ENCODE measurements around the gene ARL5C.
"Not testable (repeated sequence)": the region's sequence is repeated elsewhere in the genome, so short reads cannot be mapped to it uniquely, and the experiment has no call there.

ARL5C gene

DNA sequence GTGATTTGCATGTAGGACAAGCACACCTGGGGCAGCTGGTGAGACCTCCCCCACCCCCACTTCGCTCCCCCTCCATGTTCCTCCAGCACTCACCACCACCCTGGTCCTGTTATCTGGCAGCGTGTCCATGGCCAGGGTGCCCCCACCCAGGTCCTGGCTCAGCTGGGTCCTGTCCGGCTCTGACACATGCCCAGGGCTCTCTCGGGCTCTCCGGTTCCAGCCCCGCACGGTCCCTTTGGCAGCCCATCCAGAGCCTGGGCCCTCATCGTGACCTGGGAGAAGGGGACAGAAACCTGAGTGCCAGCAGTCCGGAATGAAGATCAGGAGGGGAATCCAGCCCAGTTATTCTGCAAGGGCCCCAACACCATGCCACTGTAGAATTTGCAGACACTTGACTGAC is 26.4 kb downstream of the ARL5C start:
- no peak for DNase-seq

DNA sequence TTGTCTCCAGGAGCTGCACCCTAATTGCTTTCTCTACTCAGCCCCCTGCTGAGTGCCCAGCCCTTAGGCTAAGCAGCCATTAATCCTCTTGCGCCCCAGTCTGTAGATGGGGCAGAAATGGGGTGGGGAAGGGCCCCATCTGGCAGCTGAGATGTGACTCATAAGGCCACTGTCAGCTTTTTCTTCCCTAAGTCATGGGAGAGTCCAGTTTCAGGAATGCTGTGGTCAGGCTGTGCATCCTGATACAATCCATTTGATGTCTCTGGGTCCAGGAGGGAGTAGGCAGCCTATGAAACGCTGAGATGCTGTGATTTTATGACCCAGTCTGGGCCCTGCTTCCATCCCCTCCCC is 26.8 kb downstream of the ARL5C start:
- DNase-seq, result no peak

DNA sequence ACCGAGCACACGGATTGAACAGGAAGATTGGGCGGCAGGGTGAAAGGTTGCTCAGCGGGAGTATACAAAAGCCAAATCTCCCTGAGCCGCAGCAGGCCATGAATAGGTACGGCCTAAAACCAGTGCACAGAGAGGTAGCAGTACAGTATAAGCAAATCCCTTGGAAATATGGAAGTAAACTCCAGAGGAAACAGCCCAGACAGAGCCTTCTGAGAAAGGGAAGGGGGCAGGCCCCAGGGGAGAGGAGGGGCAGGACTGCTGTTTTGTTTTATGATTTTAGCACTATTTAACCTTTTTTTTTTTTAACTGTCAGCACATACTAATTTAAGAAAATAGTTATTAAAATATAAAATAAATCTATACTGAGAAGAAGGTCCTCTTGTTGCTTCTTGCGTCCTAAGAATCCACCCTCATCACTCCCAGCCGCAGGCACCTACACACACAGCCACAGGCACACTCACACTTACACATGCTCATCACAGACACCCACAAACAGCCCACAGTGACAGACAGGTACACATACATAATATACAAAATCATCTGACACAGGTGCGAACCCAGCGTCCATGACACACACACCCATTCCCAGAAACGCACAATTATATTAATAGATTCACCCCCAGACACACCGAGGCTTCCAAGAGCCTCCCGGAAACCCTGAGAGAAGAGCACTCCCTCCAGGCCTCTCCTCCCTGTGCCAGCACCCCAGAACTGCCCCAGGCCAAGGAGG is 27.4 kb downstream of the ARL5C start:
- DNase-seq, result no peak

DNA sequence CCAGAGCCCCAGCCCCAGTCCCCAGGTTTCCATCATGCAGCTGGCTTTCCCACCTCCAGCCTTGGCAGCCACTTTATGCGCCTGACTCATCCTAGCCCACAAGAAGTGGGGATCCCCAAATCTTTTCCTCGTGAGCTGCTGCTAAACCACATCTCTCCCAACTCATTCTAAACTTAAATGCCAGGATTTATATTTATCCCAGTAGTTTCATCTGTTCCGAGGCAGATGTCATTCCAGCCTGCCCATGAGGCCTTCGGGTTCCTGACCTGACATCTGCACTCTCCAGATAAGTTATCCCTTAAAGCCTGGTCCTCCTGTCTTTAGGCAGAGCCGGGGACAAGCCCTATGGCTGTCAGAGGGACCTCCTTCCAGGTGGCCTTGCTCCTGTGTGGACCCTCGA is 31.1 kb downstream of the ARL5C start:
- no peak for DNase-seq

DNA sequence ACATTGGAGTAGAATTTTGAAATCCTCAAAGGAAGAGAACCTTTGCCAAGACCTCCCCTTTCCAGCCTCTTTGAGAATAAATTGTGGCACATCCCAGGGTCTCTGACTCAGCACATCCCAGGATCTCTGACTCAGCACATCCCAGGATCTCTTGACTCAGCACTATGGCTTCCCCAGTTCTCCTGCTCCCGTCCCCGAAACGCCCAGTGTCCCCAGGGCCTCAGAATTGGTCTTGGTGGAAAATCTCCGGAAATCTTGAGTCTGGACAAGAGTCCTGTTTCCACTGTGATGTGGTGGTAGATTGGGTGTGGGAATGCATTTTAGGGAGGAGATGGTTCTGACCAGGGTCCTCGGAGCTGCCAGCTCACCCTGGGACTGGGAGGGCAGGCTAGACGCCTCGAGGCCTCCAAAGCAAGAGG is 33.8 kb downstream of the ARL5C start:
- DNase-seq, result no peak

DNA sequence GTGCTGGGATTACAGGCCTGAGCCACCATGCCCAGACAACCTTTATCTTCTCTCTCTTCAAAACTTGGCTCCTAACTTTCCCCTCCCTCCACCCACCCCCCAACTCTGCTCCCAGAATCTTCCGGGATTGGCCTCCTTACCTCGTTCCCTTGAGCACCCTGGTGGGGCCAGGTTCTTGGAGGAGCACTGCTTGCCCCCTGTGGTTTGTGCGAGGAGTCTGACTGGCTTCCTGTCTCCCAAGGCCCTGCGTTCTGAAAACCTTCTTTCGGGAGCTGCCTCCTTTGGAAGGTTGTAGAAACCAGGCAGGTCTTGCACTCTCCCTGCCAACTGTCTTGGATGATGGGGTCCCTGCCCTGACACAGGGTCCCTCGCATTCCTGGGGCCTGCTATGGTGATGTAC is 34.3 kb downstream of the ARL5C start:
- DNase-seq, result no peak

DNA sequence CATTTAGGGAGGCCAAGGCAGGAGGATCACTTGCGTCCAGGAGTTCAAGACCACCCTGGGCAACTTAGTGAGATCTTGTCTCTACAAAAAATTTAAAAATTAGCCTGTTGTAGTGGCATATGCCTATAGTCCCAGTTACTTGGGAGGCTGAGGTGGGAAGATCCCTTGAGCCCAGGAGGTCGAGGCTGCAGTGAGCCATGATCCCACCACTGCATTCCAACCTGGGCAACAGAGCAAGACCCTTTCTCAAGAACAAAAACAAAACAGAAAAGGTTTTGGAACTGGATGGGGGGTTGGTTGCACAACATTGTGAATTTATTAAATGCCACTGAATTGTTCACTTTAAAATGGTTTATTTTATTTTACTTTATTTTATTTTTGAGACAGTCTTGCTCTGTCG is 35.8 kb downstream of the ARL5C start:
- DNase-seq, result no peak

DNA sequence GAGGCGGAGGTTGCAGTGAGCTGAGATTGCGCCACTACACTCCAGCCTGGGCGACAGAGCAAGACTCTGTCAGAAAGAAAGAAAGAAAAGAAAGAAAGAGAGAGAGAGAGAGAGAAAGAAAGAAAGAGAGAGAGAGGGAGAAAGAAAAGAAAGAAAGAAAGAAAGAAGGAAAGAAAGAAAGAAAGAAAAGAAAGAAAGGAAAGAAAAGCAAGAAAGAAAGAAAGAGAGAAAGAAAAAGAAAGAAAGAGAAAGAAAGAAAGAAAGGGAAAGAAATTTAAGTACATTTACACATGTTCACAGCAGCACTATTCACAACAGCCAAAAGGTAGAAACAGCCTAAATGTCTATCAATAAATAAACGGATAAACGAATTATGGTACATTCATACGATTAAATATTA is 36.4 kb downstream of the ARL5C start:
- DNase-seq, result not testable (repeated sequence)

DNA sequence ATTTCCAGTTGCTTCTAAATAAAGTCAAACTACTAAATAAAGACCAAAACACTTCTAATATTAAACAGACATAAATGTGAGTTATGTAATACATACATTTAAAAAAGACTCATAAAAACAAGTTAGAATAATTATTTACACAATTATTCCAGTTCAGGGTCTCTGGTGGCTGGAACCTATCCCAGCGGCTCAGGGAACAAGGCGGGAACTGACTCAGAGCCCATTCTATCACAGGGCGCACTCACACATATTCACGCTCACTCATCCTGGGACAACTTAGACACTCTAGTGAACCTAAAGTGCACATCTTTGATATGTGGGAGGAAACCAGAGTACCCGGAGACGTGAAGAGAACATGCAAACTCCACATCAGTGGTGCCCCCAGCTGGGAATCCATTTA is 39.5 kb downstream of the ARL5C start:
- DNase-seq, result no peak

DNA sequence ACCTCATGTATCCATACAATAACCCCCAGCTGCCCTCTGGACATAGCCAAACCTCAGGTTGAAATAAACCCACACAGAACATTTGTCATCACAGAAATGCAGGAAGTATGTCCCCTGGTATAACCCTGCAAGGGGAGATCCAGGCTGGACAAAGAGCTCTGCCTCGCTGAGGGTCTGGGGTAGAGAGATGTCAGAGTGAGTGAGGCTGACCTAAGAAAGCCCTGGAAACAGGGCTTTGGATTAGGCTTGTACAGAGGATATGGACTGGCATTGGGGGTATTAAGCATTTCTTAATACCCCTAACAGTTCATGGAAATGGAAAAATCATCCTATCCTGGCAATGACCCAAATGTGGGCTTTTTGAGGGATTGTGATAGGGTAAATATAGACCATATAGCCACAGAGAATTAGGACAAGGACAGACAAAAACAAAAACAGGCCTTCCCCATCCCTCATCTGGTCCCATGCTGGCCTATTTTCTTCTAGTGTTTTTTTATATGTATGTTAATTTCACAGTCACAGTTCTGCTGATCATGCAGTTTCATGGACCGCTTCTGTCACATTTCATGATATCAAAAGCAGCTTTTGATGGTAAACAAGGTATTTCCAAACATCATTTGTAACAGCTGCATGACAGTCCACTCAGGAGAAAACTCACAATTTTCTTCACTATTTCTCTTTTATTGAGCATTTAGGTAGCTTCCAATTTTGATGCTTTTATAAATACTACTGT is 40.7 kb downstream of the ARL5C start:
- DNase-seq, result no peak

DNA sequence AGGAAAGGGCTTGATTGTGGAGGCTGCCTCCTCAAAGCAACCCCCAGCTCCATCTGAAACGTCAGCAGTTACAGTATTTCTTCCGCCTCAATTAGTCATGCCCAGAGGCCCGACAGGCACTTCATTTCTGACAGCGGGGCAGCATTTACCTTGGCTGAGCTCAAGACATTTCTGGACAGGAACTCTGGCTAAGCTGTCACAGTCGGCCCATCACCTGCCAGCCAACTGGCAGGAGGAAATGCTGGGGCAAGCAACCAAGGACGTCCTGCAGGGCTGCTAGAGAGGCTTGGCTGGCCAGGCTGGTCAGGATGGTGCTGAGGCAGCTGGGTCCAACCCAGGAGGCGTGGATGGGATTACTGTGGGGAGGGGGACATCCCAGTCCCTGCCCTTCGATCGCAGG is 42.3 kb downstream of the ARL5C start:
- no peak for DNase-seq

DNA sequence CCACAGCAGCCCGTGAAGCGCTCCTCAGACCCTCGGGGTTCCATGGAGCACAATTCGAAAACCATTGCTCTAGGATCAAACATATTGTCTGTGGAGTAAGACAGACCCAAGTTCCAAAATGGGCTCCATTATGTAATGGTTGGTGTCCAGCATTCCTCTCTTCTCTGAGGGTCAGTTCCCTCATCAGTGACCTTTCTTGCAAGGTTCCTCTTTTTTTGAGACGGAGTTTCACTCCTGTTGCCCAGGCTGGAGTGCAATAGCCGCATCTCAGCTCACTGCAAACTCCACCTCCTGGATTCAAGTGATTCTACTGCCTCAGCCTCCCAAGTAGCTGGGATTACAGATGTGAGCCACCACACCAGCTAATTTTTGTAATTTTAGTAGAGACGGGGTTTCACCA is 43.0 kb downstream of the ARL5C start:
- no peak for DNase-seq

DNA sequence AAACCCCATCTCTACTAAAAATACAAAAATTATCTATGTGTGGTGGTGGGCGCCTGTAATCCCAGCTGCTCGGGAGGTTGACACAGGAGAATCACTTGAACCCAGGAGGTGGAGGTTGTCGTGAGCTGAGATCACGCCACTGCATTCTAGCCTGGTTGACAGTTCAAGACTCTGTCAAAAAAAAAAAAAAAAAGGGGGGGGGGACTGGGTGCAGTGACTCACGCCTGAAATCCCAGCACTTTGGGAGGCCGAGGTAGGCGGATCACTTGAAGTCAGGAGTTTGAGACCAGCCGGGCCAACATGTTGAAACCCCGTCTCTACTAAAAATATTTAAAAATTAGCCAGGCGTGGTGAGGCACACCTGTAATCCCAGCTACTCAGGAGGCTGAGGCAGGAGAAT is 44.0 kb downstream of the ARL5C start:
- DNase-seq, result not testable (repeated sequence)

DNA sequence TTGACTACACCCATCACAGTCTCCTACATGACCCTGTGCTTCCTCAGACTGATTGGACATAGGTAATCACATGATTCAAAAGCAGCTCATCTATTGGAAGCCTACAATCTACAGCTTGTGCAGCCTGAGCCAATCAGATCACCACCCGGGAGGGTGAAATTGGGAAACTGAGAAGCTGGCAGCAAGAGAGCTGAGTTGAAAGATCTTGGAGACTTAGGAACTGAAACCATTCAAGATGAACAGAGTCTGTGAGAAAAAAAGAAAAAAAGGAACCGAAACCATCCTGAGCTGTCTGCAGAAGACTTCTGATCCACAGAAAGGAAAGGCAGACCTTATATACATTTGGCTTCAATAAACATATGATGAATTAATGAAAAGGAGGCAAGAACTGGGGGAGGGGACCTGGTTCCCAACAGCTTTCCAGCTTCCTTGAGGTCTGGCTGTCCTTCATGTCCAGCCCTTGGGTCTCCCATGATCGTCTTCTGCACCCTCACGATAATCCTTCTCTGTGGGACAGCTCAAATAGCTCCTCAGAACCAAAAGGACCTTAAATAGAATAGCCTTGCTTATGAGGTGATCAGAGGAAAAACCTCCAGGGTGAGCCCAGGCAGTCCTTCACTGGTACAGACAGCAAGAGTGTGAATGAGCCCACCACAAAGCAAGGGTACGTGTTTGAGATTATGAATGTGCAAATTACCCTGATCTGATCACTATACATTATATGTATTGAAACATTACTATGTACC is 47.1 kb downstream of the ARL5C start:
- no peak for DNase-seq

DNA sequence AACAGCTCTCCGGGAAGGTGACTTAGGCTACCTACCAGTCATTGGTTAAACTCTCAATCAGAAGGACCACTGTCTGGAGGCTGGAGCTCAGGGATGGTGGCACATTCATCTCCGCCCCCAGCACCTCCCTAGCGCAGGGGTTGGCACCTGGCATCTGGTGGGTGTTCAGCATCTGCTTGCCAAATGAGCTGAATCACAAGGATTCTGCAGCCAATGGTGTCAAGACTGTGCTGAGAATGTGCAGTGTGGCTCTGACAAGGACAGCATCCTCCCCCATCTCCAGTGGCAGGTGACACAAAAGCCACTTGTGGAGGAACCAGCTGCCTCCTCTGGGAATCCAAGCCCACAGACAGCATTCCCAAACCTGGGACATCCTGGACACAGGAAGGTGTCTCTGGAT is 49.7 kb downstream of the ARL5C start:
- DNase-seq, result no peak

DNA sequence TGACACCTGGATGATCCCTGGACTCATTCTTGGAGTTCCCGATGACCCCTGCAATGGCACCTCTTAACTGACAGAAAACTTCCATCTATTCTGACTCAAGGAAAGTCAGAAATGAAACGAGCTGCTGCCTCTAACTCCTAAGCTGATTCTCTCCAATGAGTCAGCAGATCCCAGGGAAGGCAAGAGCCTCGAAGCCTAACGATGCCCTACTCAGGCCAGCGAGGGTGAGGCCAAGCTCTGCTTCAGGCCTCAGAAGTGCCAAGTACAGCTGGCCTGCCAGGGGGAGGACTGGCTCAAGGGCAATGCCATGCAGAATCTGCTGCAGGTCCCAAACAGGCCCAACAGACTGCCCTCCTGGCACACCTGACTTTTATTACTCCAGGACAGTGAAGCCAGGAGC is 50.8 kb downstream of the ARL5C start:
- DNase-seq, result no peak

DNA sequence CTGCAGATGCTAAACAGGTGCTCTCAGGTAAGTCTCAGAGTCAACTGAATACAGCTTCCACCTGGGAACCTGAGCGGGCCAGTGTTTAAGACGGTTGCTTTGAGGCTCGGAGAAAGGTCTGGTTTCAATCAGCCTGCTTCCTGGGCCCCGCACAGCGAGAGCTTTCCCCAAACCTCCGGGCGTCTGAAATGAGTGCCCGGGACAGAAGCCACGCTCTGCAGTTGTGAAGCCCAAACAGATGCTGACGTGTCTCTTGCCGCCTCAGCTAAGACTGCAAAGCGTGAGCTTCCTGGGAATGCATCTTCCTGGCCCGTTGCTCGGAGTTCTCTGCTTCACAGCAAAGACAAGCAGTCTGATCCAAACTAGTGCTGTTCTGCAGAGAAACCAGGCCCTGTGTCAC is 51.2 kb downstream of the ARL5C start:
- no peak for DNase-seq

DNA sequence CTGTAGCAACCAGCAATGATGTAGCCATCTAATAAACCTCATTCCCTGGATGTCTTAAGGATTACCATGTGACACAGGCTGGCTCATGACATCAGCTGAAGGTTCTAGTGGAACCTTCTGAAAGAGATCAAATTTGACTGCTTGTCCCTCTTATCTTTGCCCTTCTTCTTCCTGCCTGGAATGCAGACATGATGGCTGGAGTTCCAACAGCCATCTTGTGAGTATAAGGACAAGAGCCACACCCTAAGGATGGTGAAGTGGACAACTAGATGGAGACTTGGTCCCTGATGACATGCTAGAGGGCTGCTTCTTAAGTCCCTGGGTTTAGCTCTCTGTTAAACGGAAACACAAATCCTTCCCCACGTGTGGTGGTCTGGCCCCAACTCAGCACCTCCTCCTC is 52.1 kb downstream of the ARL5C start:
- no peak for DNase-seq

DNA sequence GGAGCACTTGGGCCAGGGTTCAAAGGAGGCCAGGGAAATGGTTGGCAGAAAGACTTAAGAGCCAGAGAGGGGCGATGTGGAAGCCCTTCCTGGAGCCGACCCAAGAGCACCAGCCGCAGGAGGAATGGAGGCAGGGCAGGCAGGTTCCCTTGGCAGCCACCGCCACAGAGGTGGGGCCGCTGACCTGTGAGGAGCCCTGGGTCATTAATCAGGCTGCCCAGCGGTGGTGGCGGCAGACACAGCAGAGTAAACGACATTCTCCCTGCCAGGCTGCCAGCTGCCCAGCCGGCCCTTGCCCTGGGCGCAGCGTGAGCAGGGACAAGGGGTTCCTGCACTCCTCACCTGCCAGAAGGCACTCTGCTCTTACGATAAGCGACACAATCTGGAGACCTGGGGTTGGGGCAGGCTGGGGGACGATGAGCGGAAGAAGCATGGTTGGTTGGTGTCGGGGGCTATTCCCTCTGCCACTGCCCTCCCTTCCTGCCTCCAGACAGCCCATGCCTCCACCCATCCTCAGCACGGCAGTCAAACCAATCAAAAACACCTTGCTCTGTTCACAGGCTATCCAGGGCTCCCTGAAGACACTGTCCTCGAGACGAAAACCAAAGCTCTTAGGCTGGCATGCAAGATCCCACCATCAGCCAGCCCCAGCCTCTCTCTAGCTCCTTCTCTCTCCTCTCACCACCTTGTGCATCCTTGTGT is 55.4 kb downstream of the ARL5C start:
- no peak for DNase-seq

DNA sequence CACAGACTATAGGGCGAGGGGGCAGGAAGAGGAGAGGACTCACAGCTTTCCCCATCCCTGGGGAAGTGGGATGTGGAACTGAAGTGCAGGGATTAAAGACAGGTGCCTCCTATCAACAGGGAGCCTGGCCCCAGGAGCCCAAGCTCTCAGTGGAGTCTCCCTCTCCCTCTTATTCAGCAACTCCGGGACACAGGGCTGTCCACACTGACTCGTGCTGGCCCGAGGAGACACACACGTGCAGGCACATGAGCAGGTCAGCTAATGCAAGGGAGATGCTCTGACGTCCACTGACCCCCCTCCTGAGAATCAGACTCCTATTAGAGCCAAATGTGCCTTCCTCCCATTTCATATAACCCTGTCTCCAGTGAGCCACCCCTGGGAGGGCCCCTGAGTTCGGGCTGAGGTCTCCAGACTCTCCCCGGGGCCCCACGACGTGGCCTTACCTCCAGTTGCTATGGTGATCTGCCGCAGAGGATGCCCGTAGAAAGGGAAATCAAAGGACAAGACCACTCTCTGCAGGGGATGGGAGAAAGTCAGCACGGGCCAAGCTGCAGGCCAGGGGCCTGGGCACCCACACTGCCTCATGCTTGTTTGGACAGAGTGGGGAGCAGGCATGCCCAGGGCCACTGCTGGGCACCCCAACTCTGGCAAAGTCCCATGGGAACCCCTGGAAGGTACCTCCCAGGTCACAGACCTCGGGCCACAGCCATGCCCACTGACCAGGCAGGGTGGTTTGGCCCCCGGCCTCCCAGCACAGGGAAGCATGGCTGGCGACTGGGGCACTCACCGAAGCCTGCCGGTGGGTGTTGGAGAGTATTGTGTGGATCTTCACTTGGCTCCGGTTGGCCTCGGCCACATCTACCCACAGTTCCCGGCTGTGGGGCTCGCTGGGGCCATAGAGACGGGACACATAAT is 57.2 kb downstream of the ARL5C start:
- no peak for DNase-seq

DNA sequence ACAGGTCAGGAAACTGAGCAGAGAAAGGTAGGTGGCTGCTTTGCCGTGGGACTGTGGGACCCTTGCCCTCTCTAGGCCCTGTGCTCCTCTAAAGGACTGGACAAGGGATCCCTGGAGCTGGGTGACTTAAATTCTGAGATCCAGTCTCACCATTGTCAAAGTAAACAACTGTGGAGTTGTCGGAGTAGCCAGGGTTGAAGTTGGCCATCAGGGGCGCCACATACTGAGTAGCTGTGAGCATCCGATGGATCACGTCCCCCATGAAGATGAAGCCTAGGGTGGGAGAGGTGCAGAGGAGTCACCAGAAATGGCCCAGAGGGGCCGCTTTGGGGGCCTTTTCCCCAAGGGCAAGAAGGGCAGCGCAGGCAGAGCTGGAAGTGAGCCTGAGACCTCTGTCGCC is 58.0 kb downstream of the ARL5C start:
- no peak for DNase-seq

DNA sequence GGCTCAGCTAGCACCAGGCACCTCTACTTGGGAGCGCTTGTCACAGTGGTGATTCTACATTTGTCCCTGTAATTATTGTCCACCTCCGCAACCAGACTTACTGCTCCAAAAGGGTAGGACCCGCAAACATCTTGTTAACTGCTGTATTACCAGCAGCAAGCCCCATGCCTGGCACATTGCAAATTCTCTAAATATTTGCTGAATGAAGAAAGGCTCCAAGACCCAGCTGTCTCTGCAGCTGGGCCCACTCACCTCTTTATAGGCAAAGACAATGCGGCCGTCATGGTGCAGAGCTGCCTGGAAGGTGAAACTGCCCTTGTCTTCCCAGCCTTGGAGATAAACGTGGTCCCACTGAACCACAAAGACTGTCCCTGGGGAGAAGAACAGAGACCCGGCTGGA is 58.8 kb downstream of the ARL5C start:
- no peak for DNase-seq
